ENCODE results near the gene CLASP1. TPM values are rescaled to one million over a fixed set of nuclear protein-coding genes. Genes with fewer than 3 reads are reported as not detected.
"Not testable (repeated sequence)": the region's sequence is repeated elsewhere in the genome, so short reads cannot be mapped to it uniquely, and the experiment has no call there.

CLASP1 gene
- total and polyA plus RNA-seq, 2 experiments from 2014 or later = 20.1 to 45.9 TPM

DNA sequence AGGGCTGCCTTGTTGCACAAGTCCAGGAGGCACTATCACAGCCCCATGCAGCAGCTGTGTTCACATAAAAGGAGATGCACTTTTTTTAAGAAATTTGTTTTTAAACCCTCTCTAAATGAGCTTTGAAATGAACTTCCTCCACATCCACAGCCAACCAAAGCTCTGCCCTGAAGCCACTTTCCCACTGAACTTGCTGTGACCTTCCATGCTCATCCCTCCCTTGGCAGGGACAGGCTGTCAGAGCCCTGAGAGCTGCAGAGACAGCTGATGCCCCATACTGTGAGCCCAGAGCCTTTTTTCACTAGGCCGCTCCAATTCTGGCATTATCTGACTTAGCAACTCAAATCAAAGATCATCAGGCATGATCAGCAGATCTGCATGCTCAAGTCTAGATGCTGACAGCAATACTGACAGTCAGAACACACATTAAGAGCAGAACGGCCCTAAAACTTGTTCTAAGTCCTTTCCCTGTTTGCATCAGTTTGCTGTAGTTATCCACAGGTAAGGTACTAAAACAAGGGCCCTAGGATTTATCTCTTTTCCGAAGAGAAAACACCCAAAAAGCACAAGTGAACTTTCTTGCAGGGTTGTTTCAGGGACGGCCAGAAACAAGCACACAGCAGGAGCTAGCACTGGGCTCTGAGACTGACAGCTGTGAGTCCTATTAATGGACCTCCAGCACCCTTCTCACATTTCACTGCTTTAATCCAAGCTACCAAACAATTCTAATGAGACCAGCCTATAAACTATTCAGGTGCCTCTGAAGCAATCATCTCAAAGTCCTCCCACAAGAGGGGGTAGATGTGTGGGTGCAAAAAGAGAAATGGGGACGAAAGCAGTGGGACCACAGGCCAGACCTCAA is 83.6 kb downstream of the CLASP1 start:
- TF ChIP-seq, protein P1, sequence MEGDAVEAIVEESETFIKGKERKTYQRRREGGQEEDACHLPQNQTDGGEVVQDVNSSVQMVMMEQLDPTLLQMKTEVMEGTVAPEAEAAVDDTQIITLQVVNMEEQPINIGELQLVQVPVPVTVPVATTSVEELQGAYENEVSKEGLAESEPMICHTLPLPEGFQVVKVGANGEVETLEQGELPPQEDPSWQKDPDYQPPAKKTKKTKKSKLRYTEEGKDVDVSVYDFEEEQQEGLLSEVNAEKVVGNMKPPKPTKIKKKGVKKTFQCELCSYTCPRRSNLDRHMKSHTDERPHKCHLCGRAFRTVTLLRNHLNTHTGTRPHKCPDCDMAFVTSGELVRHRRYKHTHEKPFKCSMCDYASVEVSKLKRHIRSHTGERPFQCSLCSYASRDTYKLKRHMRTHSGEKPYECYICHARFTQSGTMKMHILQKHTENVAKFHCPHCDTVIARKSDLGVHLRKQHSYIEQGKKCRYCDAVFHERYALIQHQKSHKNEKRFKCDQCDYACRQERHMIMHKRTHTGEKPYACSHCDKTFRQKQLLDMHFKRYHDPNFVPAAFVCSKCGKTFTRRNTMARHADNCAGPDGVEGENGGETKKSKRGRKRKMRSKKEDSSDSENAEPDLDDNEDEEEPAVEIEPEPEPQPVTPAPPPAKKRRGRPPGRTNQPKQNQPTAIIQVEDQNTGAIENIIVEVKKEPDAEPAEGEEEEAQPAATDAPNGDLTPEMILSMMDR (IDR thresholded peaks at IDR 0.05; ENCODE audit: poor library complexity) = no peak
- TF ChIP-seq EZH2phosphoT487 (IDR thresholded peaks at IDR 0.05; ENCODE audit: low read depth, severe bottlenecking, unreplicated experiment) = no peak
- TF ChIP-seq EZH2 (IDR thresholded peaks at IDR 0.05; ENCODE audit: borderline replicate concordance) = no peak
- peaks cover 21% of the 10 kb centered on the region for H4K20me1 ChIP-seq (ENCODE audit: insufficient read depth, poor library complexity, severe bottlenecking)

DNA sequence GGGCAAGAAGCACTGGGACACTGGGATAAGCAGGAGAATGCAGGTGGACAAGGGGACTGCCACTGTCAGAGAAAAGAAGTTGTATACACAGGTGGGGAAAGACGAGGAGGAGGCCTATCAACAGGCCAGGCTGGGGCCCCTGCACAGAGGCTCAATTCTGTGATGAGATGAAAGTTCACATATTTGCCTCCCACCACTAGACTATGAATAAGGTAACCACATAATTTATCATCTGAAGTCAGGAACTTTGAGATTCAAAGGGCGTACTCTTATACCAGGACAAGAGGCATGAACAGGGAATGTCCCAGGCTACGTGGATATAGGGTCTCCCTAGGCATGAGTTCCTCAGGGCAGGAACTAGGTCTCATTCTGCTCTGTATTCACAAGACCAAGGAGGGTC is 84.4 kb downstream of the CLASP1 start:
- Histone ChIP-seq H3K4me2 (no peak overlapping the region), H2AFZ (no peak overlapping the region), H3K79me2 (peaks cover 83% of the 10 kb centered on the region), H3K27me3 (no peaks in the 10 kb centered on the region), H3K27ac (no peak overlapping the region), H4K20me1 (ENCODE audit: insufficient read depth, poor library complexity, severe bottlenecking) (peaks cover 24% of the 10 kb centered on the region), H3K9me3 (ENCODE audit: low read depth) (no peaks in the 10 kb centered on the region), H3K4me1 (ENCODE audit: insufficient read depth) (peaks cover 12% of the 10 kb centered on the region), H3K9me2 (replicated peaks; ENCODE audit: insufficient read depth) (no peaks in the 10 kb centered on the region), H3K4me3 (no peak overlapping the region), H3K36me3 (replicated peaks; ENCODE audit: insufficient read depth, low read depth) (no peaks in the 10 kb centered on the region)
- no peak for DNase-seq (ENCODE audit: low spot score)
- no peak for TF ChIP-seq EZH2phosphoT487 (IDR thresholded peaks at IDR 0.05; ENCODE audit: low read depth, severe bottlenecking, unreplicated experiment)
- TF ChIP-seq, protein P1 (IDR thresholded peaks at IDR 0.05; ENCODE audit: poor library complexity) = no peak
- no peak for TF ChIP-seq EZH2 (IDR thresholded peaks at IDR 0.05; ENCODE audit: borderline replicate concordance)
- 94% methylated on average over 3 of the region's 3 CpGs for WGBS (ENCODE audit: low lambda C conversion rate, missing lambda C conversion rate)

More for the DNA sequence above, 83.6 kb downstream of the CLASP1 start:
- 72% methylated on average over 5 of the region's 5 CpGs for WGBS (ENCODE audit: low lambda C conversion rate, missing lambda C conversion rate)
- H3K79me2 ChIP-seq = peaks cover 83% of the 10 kb centered on the region
- no peaks in the 10 kb centered on the region for H3K27me3 ChIP-seq
- no peaks in the 10 kb centered on the region for H3K9me2 ChIP-seq (replicated peaks; ENCODE audit: insufficient read depth)
- no peak for DNase-seq (ENCODE audit: low spot score)
- H3K4me2 ChIP-seq = no peak overlapping the region
- no peak overlapping the region for H3K4me3 ChIP-seq
- H3K9me3 ChIP-seq (ENCODE audit: low read depth) = no peaks in the 10 kb centered on the region
- no peaks in the 10 kb centered on the region for H3K36me3 ChIP-seq (replicated peaks; ENCODE audit: insufficient read depth, low read depth)
- no peak overlapping the region for H2AFZ ChIP-seq
- H3K4me1 ChIP-seq (ENCODE audit: insufficient read depth) = peaks cover 12% of the 10 kb centered on the region
- H3K27ac ChIP-seq = no peak overlapping the region

DNA sequence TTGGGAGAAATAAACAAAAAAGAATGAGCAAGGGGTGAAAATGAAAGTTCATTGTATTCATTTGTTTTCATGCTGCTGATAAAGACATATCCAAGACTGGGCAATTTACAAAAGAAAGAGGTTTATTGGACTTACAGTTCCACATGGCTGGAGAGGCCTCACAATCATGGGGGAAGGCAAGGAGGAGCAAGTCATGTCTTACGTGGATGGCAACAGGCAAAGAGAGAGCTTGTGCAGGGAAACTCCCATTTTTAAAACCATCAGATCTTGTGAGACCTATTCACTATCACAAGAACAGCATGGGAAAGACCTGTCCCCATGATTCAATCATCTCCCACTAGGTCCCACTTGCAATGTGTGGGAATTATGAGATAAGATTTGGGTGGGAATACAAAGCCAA is 85.5 kb downstream of the CLASP1 start:
- Histone ChIP-seq H3K79me2 (peaks cover 83% of the 10 kb centered on the region), H3K4me1 (ENCODE audit: insufficient read depth) (peaks cover 12% of the 10 kb centered on the region), H4K20me1 (ENCODE audit: insufficient read depth, poor library complexity, severe bottlenecking) (peaks cover 24% of the 10 kb centered on the region)
- not testable (repeated sequence) for H2AFZ ChIP-seq; DNase-seq (ENCODE audit: low spot score); H3K9me3 ChIP-seq (ENCODE audit: low read depth); H3K36me3 ChIP-seq (replicated peaks; ENCODE audit: insufficient read depth, low read depth); H3K4me3 ChIP-seq; H3K27me3 ChIP-seq; H3K4me2 ChIP-seq; H3K9me2 ChIP-seq (replicated peaks; ENCODE audit: insufficient read depth); H3K27ac ChIP-seq
- 88% methylated on average over 1 of the region's 1 CpG for WGBS (ENCODE audit: low lambda C conversion rate, missing lambda C conversion rate)

Data from hepatocyte (in vitro differentiated cells).